ENCODE measurements around the gene HMOX1.

Gene HMOX1

DNA sequence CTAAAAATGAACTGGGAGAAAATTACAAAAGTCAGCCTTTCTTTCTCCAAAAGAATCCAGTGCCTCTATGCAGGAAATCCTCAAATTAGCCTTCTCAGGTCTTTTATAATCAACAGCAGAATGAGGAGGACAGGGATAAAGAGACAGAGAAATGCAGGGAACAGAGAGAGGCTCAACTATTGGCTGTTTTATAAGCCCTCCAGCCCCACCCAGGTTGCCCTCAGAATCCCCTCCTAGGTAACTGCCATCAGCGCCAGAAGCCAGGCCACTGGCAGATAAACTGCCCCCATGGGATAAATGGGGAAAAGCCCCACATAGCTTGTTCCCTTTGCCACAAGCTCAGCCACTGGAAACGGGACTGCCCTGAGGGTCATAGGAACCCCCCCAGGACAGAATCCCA, 10.9 kb upstream of the HMOX1 start:
- H3K27me3 ChIP-seq (replicated peaks; ENCODE audit: insufficient read depth, low read length): no peaks in the 10 kb centered on the region
- H3K36me3 ChIP-seq (replicated peaks; ENCODE audit: insufficient read depth, low read length): no peaks in the 10 kb centered on the region
- no peaks in the 10 kb centered on the region for H3K9me2 ChIP-seq (replicated peaks; ENCODE audit: insufficient read depth, low read length)
- H2AFZ ChIP-seq (ENCODE audit: low read length): no peak overlapping the region
- peaks cover 4% of the 10 kb centered on the region for H3K4me1 ChIP-seq (ENCODE audit: low read length)
- H3K27ac ChIP-seq (ENCODE audit: low read length): no peak overlapping the region
- H3K9me3 ChIP-seq (replicated peaks; ENCODE audit: insufficient read depth, low read length): no peaks in the 10 kb centered on the region
- H3K9ac ChIP-seq (ENCODE audit: low read length): no peak overlapping the region
- DNase-seq: no peak
- H3K4me3 ChIP-seq (ENCODE audit: low read length): no peak overlapping the region
- no peak for TF ChIP-seq EZH2 (optimal IDR thresholded peaks at IDR 0.05; ENCODE audit: low read depth, low read length)
- TF ChIP-seq, protein P1, sequence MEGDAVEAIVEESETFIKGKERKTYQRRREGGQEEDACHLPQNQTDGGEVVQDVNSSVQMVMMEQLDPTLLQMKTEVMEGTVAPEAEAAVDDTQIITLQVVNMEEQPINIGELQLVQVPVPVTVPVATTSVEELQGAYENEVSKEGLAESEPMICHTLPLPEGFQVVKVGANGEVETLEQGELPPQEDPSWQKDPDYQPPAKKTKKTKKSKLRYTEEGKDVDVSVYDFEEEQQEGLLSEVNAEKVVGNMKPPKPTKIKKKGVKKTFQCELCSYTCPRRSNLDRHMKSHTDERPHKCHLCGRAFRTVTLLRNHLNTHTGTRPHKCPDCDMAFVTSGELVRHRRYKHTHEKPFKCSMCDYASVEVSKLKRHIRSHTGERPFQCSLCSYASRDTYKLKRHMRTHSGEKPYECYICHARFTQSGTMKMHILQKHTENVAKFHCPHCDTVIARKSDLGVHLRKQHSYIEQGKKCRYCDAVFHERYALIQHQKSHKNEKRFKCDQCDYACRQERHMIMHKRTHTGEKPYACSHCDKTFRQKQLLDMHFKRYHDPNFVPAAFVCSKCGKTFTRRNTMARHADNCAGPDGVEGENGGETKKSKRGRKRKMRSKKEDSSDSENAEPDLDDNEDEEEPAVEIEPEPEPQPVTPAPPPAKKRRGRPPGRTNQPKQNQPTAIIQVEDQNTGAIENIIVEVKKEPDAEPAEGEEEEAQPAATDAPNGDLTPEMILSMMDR (IDR thresholded peaks at IDR 0.05; ENCODE audit: low read length): no peak
- no peaks in the 10 kb centered on the region for H3K79me2 ChIP-seq (ENCODE audit: low read length)
- no peak overlapping the region for H3K4me2 ChIP-seq (ENCODE audit: low read depth, low read length)
- H3F3A ChIP-seq (ENCODE audit: insufficient read depth, low read length): peaks cover 3% of the 10 kb centered on the region; the same call in 1 of the 2 replicates
- H4K20me1 ChIP-seq (ENCODE audit: insufficient read depth, low read length): no peaks in the 10 kb centered on the region

DNA sequence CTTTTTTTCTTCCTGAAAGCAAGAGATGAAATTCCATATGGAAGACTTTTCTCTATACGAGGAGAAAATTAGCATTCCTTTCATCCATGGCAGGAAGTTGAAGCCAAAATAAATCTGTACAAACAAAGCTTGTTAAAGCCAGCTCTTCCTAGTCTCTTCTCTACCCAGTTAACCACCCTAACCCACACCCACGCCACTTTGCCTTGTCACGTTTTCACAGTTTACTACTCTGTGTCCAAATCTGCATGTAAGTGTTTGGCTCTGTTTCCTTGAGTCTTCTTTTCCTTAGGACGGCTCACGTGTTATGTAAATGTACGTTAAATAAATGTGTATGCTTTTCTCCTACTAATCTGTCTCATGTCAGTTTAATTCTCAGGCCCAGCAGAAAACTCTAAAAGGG, 7.1 kb upstream of the HMOX1 start:
- H3K27me3 ChIP-seq (replicated peaks; ENCODE audit: insufficient read depth, low read length): no peaks in the 10 kb centered on the region
- TF ChIP-seq EZH2phosphoT487 (IDR thresholded peaks at IDR 0.05; ENCODE audit: low read length): no peak
- TF ChIP-seq, protein P1 (IDR thresholded peaks at IDR 0.05; ENCODE audit: low read length): no peak
- TF ChIP-seq EZH2 (optimal IDR thresholded peaks at IDR 0.05; ENCODE audit: low read depth, low read length): no peak
- H3K9ac ChIP-seq (ENCODE audit: low read length): no peak overlapping the region
- no peak overlapping the region for H2AFZ ChIP-seq (ENCODE audit: low read length)
- no peaks in the 10 kb centered on the region for H3K9me2 ChIP-seq (replicated peaks; ENCODE audit: insufficient read depth, low read length)
- H3K4me1 ChIP-seq (ENCODE audit: low read length): peaks cover 21% of the 10 kb centered on the region
- H3K4me2 ChIP-seq (ENCODE audit: low read depth, low read length): no peak overlapping the region
- H3F3A ChIP-seq (ENCODE audit: insufficient read depth, low read length): peaks cover 17% of the 10 kb centered on the region
- DNase-seq: no peak
- H3K36me3 ChIP-seq (replicated peaks; ENCODE audit: insufficient read depth, low read length): no peaks in the 10 kb centered on the region
- H3K4me3 ChIP-seq (ENCODE audit: low read length): no peak overlapping the region
- H3K79me2 ChIP-seq (ENCODE audit: low read length): no peaks in the 10 kb centered on the region
- H4K20me1 ChIP-seq (ENCODE audit: insufficient read depth, low read length): no peaks in the 10 kb centered on the region
- no peak overlapping the region for H3K27ac ChIP-seq (ENCODE audit: low read length)
- no peaks in the 10 kb centered on the region for H3K9me3 ChIP-seq (replicated peaks; ENCODE audit: insufficient read depth, low read length)

DNA sequence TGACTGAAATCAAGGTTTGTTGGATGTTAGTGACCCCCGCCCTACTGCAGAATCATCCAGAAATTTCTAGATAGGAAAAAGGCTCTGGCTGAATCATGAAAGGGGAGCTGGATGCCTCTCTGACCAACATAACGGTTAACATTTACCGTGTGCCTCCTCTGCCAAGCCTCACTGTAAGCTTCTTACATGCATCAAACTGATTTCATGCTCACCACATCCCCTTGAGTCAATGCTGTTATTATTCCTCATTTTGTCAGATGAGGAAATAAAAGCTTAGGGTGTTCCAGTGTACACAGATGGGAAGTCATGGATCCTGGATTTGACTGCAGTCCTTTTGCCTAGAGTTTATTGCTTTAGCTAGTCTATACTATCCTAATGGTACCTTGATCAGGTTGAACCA, 5.9 kb upstream of the HMOX1 start:
- H3K27ac ChIP-seq (ENCODE audit: low read length): no peak overlapping the region
- no peak overlapping the region for H3K4me2 ChIP-seq (ENCODE audit: low read depth, low read length)
- H3K79me2 ChIP-seq (ENCODE audit: low read length): no peaks in the 10 kb centered on the region
- H3K4me1 ChIP-seq (ENCODE audit: low read length): peaks cover 21% of the 10 kb centered on the region
- no peak for DNase-seq
- H3K4me3 ChIP-seq (ENCODE audit: low read length): no peak overlapping the region
- no peaks in the 10 kb centered on the region for H3K9me2 ChIP-seq (replicated peaks; ENCODE audit: insufficient read depth, low read length)
- no peak for TF ChIP-seq EZH2phosphoT487 (IDR thresholded peaks at IDR 0.05; ENCODE audit: low read length)
- TF ChIP-seq EZH2 (optimal IDR thresholded peaks at IDR 0.05; ENCODE audit: low read depth, low read length): no peak
- TF ChIP-seq, protein P1 (IDR thresholded peaks at IDR 0.05; ENCODE audit: low read length): no peak
- H3K9me3 ChIP-seq (replicated peaks; ENCODE audit: insufficient read depth, low read length): no peaks in the 10 kb centered on the region
- H3F3A ChIP-seq (ENCODE audit: insufficient read depth, low read length): peaks cover 18% of the 10 kb centered on the region
- H3K9ac ChIP-seq (ENCODE audit: low read length): no peak overlapping the region
- H3K27me3 ChIP-seq (replicated peaks; ENCODE audit: insufficient read depth, low read length): no peaks in the 10 kb centered on the region
- H4K20me1 ChIP-seq (ENCODE audit: insufficient read depth, low read length): no peaks in the 10 kb centered on the region
- H2AFZ ChIP-seq (ENCODE audit: low read length): no peak overlapping the region
- no peaks in the 10 kb centered on the region for H3K36me3 ChIP-seq (replicated peaks; ENCODE audit: insufficient read depth, low read length)

Data from MM.1S (cell line).